Type B pancreatic cell (in vitro differentiated cells): ENCODE measurements around the gene PTPDC1. TPM values are rescaled to one million over a fixed set of nuclear protein-coding genes. Genes with fewer than 3 reads are reported as not detected.
"Not testable (repeated sequence)": the region's sequence is repeated elsewhere in the genome, so short reads cannot be mapped to it uniquely, and the experiment has no call there.

Source experiments
- DNase-seq: peaks from one replicate; pipeline ENCODE4 v3.0.0; 2021; ENCODE audit warnings: mixed read lengths; ENCODE audit not compliant: unreplicated experiment; ENCODE audit errors: extremely low spot score
- H3K27ac Mint-ChIP-seq: 2 replicates; pipeline ENCODE4 v1.8.0; 2021; ENCODE audit warnings: mild to moderate bottlenecking, mixed read lengths
- H3K27me3 Mint-ChIP-seq: 2 replicates; pipeline ENCODE4 v1.8.0; 2021; ENCODE audit warnings: mixed read lengths
- H3K36me3 Mint-ChIP-seq: 2 replicates; pipeline ENCODE4 v1.8.0; 2021; ENCODE audit warnings: mixed read lengths
- H3K4me1 Mint-ChIP-seq: one replicate; pipeline ENCODE4 v1.8.0; 2021; ENCODE audit warnings: mixed read lengths; ENCODE audit not compliant: unreplicated experiment
- H3K4me3 Mint-ChIP-seq: 2 replicates; pipeline ENCODE4 v1.8.0; 2021; ENCODE audit warnings: mild to moderate bottlenecking, mixed read lengths
- H3K9me3 Mint-ChIP-seq: 2 replicates; pipeline ENCODE4 v1.8.0; 2021; ENCODE audit warnings: mixed read lengths
- total RNA-seq: library from RNA; stranded (reverse); gene quantifications from 2 replicates; pipeline ENCODE4 v1.2.1, GENCODE V29; 2021; ENCODE audit warnings: low replicate concordance
- TF ChIP-seq, protein P1 (sequence below): fragments of 200-600 bp; sonication (generic); conservative IDR thresholded peaks from 2 replicates; pipeline ENCODE4 v1.5.0; 2021; ENCODE audit warnings: antibody characterized with exemption, mild to moderate bottlenecking

The PTPDC1 gene
- total RNA-seq, 1 donor from 2014 or later: 7.9 TPM

DNA sequence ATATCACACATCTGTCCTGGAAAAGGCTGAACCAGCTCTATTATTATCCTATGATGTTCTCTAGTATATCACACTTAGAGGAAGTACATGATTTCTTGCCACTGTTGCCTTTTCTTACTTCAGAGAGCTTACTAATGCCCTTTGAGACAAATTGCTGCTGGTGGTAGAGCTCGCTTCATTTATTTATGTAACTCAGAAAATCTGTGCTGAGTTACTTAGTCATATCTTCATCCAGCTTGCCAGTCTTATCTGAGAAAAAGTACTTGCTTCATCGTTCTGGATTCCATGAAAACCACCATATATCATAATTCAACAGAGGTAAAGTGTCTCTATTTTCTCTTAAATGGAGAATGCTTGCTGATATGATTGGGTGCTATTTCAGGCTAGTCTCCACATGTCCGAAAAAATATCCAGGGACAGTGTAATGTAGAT is 26.6 kb downstream of the PTPDC1 start:
- DNase-seq: no peak
- no peak overlapping the region for H3K27ac Mint-ChIP-seq

DNA sequence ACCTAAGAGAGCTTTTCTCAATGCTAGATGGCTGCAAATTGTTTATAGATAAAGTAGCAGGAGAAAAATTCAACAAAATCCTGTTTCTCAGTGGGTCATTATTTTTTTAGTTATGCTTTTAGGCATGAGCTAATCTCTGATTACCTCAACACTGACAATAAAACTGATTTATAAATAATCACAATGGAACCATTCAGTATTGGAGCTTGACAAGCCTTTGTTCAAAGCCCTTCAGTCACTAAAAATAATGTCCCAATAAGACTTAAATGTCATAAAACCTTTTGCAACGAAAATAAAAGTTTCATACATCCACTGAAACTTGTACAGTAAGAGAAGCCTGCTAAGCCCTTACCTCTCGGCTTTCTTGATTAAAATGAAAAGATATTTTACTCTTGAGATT is 27.2 kb downstream of the PTPDC1 start:
- Mint-ChIP-seq H3K36me3 (peaks cover 5% of the 10 kb centered on the region), H3K4me1 (no peaks in the 10 kb centered on the region), H3K27ac (no peak overlapping the region), H3K4me3 (no peak overlapping the region), H3K27me3 (no peaks in the 10 kb centered on the region), H3K9me3 (no peaks in the 10 kb centered on the region)
- DNase-seq: no peak
- TF ChIP-seq, protein P1, sequence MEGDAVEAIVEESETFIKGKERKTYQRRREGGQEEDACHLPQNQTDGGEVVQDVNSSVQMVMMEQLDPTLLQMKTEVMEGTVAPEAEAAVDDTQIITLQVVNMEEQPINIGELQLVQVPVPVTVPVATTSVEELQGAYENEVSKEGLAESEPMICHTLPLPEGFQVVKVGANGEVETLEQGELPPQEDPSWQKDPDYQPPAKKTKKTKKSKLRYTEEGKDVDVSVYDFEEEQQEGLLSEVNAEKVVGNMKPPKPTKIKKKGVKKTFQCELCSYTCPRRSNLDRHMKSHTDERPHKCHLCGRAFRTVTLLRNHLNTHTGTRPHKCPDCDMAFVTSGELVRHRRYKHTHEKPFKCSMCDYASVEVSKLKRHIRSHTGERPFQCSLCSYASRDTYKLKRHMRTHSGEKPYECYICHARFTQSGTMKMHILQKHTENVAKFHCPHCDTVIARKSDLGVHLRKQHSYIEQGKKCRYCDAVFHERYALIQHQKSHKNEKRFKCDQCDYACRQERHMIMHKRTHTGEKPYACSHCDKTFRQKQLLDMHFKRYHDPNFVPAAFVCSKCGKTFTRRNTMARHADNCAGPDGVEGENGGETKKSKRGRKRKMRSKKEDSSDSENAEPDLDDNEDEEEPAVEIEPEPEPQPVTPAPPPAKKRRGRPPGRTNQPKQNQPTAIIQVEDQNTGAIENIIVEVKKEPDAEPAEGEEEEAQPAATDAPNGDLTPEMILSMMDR: no peak

More for the DNA sequence above, 26.6 kb downstream of the PTPDC1 start:
- Mint-ChIP-seq H3K36me3 (peaks cover 5% of the 10 kb centered on the region), H3K27me3 (no peaks in the 10 kb centered on the region), H3K9me3 (no peaks in the 10 kb centered on the region), H3K4me1 (no peaks in the 10 kb centered on the region), H3K4me3 (no peak overlapping the region)
- TF ChIP-seq, protein P1: no peak

DNA sequence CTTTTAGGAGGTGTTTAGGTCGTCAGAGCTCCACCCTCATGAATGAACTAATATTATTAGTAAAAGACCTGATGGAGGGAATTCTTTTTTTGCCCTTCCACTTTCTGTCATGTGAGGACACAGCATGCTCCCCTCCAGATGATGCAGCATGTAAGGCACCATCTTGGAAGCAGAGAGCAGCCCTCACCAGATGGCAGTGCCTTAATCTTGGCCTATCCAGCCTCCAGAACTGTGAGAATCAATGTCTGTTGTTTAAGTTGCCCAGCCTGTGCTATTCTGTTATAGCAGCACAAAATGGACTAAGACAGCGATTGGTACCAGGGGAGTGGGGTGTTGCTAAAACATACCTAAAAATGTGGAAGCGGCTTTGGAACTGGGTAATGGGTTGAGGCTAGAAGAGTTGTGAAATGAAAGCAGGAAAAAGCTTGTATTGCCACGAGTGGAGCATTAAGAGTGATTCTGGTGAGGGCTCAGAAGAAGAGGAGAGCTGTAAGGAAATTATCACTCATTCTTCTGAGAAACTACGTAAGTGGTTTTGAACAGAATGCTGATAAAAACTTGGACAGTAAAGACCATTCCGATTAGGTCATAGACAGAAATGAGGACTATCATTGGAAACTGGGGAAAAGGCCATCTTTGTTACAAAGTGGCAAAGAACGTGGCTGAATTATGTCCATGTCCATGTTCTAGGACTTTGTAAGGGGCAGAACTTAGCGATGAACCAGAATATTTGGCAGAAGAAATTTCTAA is 28.6 kb downstream of the PTPDC1 start:
- peaks cover 5% of the 10 kb centered on the region for H3K36me3 Mint-ChIP-seq
- no peaks in the 10 kb centered on the region for H3K9me3 Mint-ChIP-seq
- no peaks in the 10 kb centered on the region for H3K4me1 Mint-ChIP-seq
- H3K27ac Mint-ChIP-seq: no peak overlapping the region
- DNase-seq: no peak
- TF ChIP-seq, protein P1: no peak
- no peak overlapping the region for H3K4me3 Mint-ChIP-seq
- no peaks in the 10 kb centered on the region for H3K27me3 Mint-ChIP-seq

DNA sequence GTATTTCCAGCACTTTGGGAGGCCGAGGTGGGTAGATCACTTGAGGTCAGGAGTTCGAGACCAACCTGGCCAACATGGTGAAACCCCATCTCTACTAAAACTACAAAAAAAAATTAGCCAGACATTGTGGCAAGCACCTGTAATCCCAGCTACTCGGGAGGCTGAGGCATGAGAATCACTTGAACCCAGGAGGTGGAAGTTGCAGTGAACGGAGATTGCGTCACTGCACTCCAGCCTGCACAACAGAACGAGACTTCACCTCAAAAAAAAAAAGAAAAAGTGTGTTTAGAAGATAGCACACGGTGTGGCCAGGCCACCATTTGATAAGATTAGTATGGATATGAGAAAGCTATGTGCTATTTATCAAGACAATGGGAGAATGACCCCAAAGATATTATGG is 35.8 kb downstream of the PTPDC1 start:
- not testable (repeated sequence) for H3K4me1 Mint-ChIP-seq, H3K27me3 Mint-ChIP-seq, DNase-seq, H3K27ac Mint-ChIP-seq, H3K4me3 Mint-ChIP-seq, H3K9me3 Mint-ChIP-seq, H3K36me3 Mint-ChIP-seq

DNA sequence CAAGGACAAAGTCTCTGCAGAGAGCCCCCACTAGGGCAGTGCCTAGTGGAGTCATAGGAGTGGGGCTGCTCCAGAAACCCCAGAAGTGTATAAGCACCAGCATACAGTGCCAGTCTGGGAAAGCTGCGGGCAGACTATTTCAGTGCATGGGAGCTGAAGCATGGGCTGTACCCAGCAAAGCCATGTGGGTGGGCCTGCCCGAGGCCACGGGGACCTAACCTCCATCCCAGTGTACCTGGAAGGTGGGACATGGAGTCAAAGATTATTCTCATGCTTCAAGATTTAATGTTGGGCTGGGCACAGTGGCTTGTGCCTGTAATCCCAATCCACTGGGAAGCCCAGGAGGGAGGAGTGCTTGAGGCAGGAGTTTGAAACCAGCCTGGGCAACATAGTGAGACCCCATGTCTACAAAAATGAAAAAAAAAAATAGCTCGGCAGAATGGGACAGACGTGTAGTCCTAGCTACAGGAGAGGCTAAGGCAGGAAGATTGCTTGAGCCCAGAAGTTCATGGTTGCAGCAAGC is 36.7 kb downstream of the PTPDC1 start:
- no peak overlapping the region for H3K27ac Mint-ChIP-seq
- no peak for DNase-seq
- H3K36me3 Mint-ChIP-seq: peaks cover 3% of the 10 kb centered on the region
- H3K4me3 Mint-ChIP-seq: no peak overlapping the region
- no peaks in the 10 kb centered on the region for H3K27me3 Mint-ChIP-seq
- TF ChIP-seq, protein P1: no peak
- no peaks in the 10 kb centered on the region for H3K9me3 Mint-ChIP-seq
- H3K4me1 Mint-ChIP-seq: no peaks in the 10 kb centered on the region

DNA sequence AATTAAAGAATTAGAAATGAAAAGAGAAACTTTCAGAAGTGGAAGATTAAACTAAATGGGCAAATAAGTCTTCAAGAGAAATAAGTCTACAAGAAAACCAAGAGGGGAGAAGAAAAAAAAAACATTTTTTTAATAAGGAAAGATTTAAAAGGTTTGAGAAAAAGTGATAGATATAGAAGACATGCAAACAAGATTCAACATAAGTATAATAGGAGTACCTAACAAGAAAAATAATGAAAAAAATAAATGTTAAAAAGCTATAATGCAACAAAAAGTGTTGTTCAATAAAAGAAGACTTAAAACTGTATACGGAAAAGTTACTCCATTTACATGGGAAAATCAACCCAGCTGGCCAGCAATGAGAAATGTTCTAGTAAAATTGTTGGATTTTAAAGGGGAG is 42.6 kb downstream of the PTPDC1 start:
- no peaks in the 10 kb centered on the region for H3K9me3 Mint-ChIP-seq
- H3K36me3 Mint-ChIP-seq: peaks cover 3% of the 10 kb centered on the region
- TF ChIP-seq, protein P1: no peak
- H3K4me3 Mint-ChIP-seq: no peak overlapping the region
- DNase-seq: no peak
- no peaks in the 10 kb centered on the region for H3K27me3 Mint-ChIP-seq
- no peaks in the 10 kb centered on the region for H3K4me1 Mint-ChIP-seq
- H3K27ac Mint-ChIP-seq: no peak overlapping the region
